HepG2 (cell line): Measurements from ENCODE around the gene ESPNL. TPM values are rescaled to one million over a fixed set of nuclear protein-coding genes. Genes with fewer than 3 reads are reported as not detected.

ENCODE experiments used
- ATAC-seq: fragments of 200-7000 bp; cut with Tn5 transposase; 3 replicates; pipeline ENCODE4 v1.9.1; 2020; ENCODE audit warnings: mild to moderate bottlenecking, moderate library complexity
- BruUV-seq: library from RNA; stranded (reverse); fragments of 400-500 nt; replicated peaks from 2 replicates; lab custom pipeline; 2021; lab: Mats Ljungman, UMichigan
- CTCF ChIA-PET: fragments of 300-600 bp; formaldehyde crosslinking; extraction: SDS; loops from one replicate; lab custom pipeline; 2021; ENCODE audit warnings: low total read pairs, inconsistent platforms, low intra/inter-chr PET ratio; lab: Yijun Ruan, JAX
- POLR2A ChIA-PET: fragments of 350-600 bp; sonication (Branson Sonifier 250); formaldehyde crosslinking; loops from one replicate; lab custom pipeline; 2020; ENCODE audit warnings: antibody characterized with exemption, inconsistent platforms; lab: Yijun Ruan, JAX
- DNase-seq: peaks from one replicate; pipeline ENCODE4 v3.0.0-alpha.2; 2015; ENCODE audit warnings: low spot score
- FAIRE-seq: peaks from 3 replicates; lab custom pipeline; 2011; peaks lifted over from hg19 to GRCh38; lab: Jason Lieb, UNC
- H2AFZ ChIP-seq: one replicate; pipeline ENCODE4 v1.6.1; 2011; ENCODE audit warnings: low read length, inconsistent platforms
- H3K27ac ChIP-seq: fragments of 300-600 bp; 3 replicates; pipeline ENCODE4 v1.8.0; 2011; ENCODE audit warnings: mixed run types, mild to moderate bottlenecking, mixed read lengths, low read length, inconsistent platforms; ENCODE audit not compliant: insufficient read depth; ENCODE audit errors: extremely low read length
- H3K27me3 ChIP-seq, 2 experiments: fragments of 200-600 bp in 1 of 2; 2 replicates in 1 of 2; 3 replicates in 1 of 2; pipeline versions ENCODE4 v1.6.0 to v1.8.0; 2011; ENCODE audit warnings: low read length in 2 of 2, mild to moderate bottlenecking in 2 of 2, moderate library complexity in 2 of 2, inconsistent platforms in 1 of 2; ENCODE audit not compliant: insufficient read depth in 2 of 2, control insufficient read depth in 1 of 2
- H3K36me3 ChIP-seq, 2 experiments: fragments of 200-600 bp in 1 of 2; replicated peaks in 1 of 2; 2 replicates in 1 of 2; 3 replicates in 1 of 2; pipeline versions ENCODE4 v1.5.1 to v1.8.0; 2011; ENCODE audit warnings: low read length in 2 of 2, inconsistent platforms in 1 of 2; ENCODE audit not compliant: insufficient read depth in 2 of 2, control insufficient read depth in 1 of 2
- H3K4me1 ChIP-seq: 2 replicates; pipeline ENCODE4 v1.5.1; 2012; ENCODE audit warnings: low read length, inconsistent platforms; ENCODE audit not compliant: insufficient read depth
- H3K4me2 ChIP-seq: 2 replicates; pipeline ENCODE4 v1.6.0; 2011; ENCODE audit warnings: low read depth, low read length, inconsistent platforms
- H3K4me3 ChIP-seq, 3 experiments: fragments of 200-600 bp in 1 of 3; sonication (generic), shearing (Covaris generic) in 1 of 3; replicated peaks in 1 of 3; 2 replicates each; pipeline ENCODE4 v1.5.1; 2011 to 2016; ENCODE audit warnings: low read length in 3 of 3, inconsistent platforms in 2 of 3, low read depth in 2 of 3, mild to moderate bottlenecking in 2 of 3, control low read depth in 1 of 3, mixed read lengths in 1 of 3; ENCODE audit not compliant: insufficient read depth in 1 of 3
- H3K79me2 ChIP-seq: one replicate; pipeline ENCODE4 v1.6.1; 2011; ENCODE audit warnings: low read length, inconsistent platforms; ENCODE audit not compliant: insufficient read depth
- H3K9ac ChIP-seq: 2 replicates; pipeline ENCODE4 v1.6.0; 2011; ENCODE audit warnings: mild to moderate bottlenecking, low read depth, low read length, inconsistent platforms; ENCODE audit not compliant: insufficient read depth
- H3K9me3 ChIP-seq: 2 replicates; pipeline ENCODE4 v1.5.1; 2012; ENCODE audit warnings: mild to moderate bottlenecking, low read length
- H4K20me1 ChIP-seq: 2 replicates; pipeline ENCODE4 v1.6.0; 2011; ENCODE audit warnings: inconsistent platforms, mild to moderate bottlenecking, low read length, moderate library complexity; ENCODE audit not compliant: insufficient read depth
- ATF6 ChIP-seq: sonication (generic); formaldehyde crosslinking; conservative IDR thresholded peaks from 2 replicates; pipeline ENCODE4 v1.4.0; 2020; ENCODE audit warnings: missing genetic modification reagents
- FOSL2 ChIP-seq: sonication (generic); formaldehyde crosslinking; IDR thresholded peaks from 2 replicates; pipeline ENCODE4 v1.4.0; 2020; ENCODE audit warnings: missing genetic modification reagents
- GABPA ChIP-seq, 2 experiments: IDR thresholded peaks; 2 replicates each; pipeline ENCODE4 v1.6.1; 2011 to 2016; ENCODE audit warnings: low read depth in 2 of 2, low read length in 1 of 2, missing biosample characterization in 1 of 2, missing genetic modification characterization in 1 of 2
- GTF3A ChIP-seq: sonication (generic); formaldehyde crosslinking; conservative IDR thresholded peaks from 2 replicates; pipeline ENCODE4 v1.4.0; 2020; ENCODE audit warnings: mild to moderate bottlenecking, missing genetic modification reagents
- NFKBIZ ChIP-seq: IDR thresholded peaks from 2 replicates; pipeline ENCODE4 v1.6.1; 2018; ENCODE audit warnings: missing genetic modification reagents, missing compliant biosample characterization
- PLRG1 ChIP-seq: fragments of 450-650 bp; conservative IDR thresholded peaks from 2 replicates; pipeline ENCODE4 v1.6.1; 2016
- PLSCR1 ChIP-seq: sonication (generic); formaldehyde crosslinking; IDR thresholded peaks from 2 replicates; pipeline ENCODE4 v1.5.0; 2020; ENCODE audit warnings: missing genetic modification reagents, mild to moderate bottlenecking, borderline replicate concordance
- PRDM15 ChIP-seq: sonication (generic); formaldehyde crosslinking; IDR thresholded peaks from 2 replicates; pipeline ENCODE4 v1.4.0; 2020; ENCODE audit warnings: missing genetic modification reagents
- RXRA ChIP-seq: sonication (generic); formaldehyde crosslinking; IDR thresholded peaks from 2 replicates; pipeline ENCODE4 v1.5.1; 2020; ENCODE audit warnings: missing genetic modification reagents
- SRSF4 ChIP-seq: fragments of 200-400 bp; formaldehyde crosslinking; IDR thresholded peaks from one replicate; pipeline ENCODE4 v1.6.1; 2018; ENCODE audit warnings: mild to moderate bottlenecking, low read depth, low read length, moderate library complexity; ENCODE audit not compliant: poor library complexity, severe bottlenecking
- U2AF1 ChIP-seq: fragments of 200-400 bp; formaldehyde crosslinking; optimal IDR thresholded peaks from 2 replicates; pipeline ENCODE3; 2017; ENCODE audit warnings: mild to moderate bottlenecking, low read depth, low read length
- ZBTB21 ChIP-seq: sonication (generic); formaldehyde crosslinking; IDR thresholded peaks from 2 replicates; pipeline ENCODE4 v1.4.0; 2020; ENCODE audit warnings: missing genetic modification reagents
- ZNF253 ChIP-seq: sonication (generic); formaldehyde crosslinking; IDR thresholded peaks from 2 replicates; pipeline ENCODE4 v1.8.0; 2022; ENCODE audit warnings: mild to moderate bottlenecking, missing genetic modification reagents, borderline replicate concordance
- ZNF564 ChIP-seq: sonication (generic); formaldehyde crosslinking; IDR thresholded peaks from 2 replicates; pipeline ENCODE4 v1.8.1; 2023; ENCODE audit warnings: mild to moderate bottlenecking, missing genetic modification reagents
- ZNF660 ChIP-seq: sonication (generic); formaldehyde crosslinking; IDR thresholded peaks from 2 replicates; pipeline ENCODE4 v1.5.1; 2020; ENCODE audit warnings: mild to moderate bottlenecking, low read depth, missing genetic modification reagents, borderline replicate concordance
- ZNF724P ChIP-seq: sonication (generic); formaldehyde crosslinking; IDR thresholded peaks from 2 replicates; pipeline ENCODE4 v1.8.0; 2022; ENCODE audit warnings: missing genetic modification reagents, borderline replicate concordance
- ZNF850 ChIP-seq: sonication (generic); formaldehyde crosslinking; conservative IDR thresholded peaks from 2 replicates; pipeline ENCODE4 v1.9.0; 2021; ENCODE audit warnings: mild to moderate bottlenecking, missing genetic modification reagents
- ZSCAN22 ChIP-seq: sonication (generic); formaldehyde crosslinking; IDR thresholded peaks from 2 replicates; pipeline ENCODE4 v1.4.0; 2020; ENCODE audit warnings: mild to moderate bottlenecking, missing genetic modification reagents
- WGBS: methylation state at CpG from one replicate; pipeline ENCODE4 v1.1.6; 2017; ENCODE audit warnings: low lambda C conversion rate; 5-methylcytosine and 5-hydroxymethylcytosine counted together
- in situ Hi-C: cut with HindIII; loops from 2 replicates; pipeline ENCODE4 v1.10.0; 2017; ENCODE audit warnings: low pct_unique_long_range_greater_than_20kb; ENCODE audit not compliant: extremely low pct_ligation_motif_present
- intact Hi-C: fragments of 100-400 bp; cut with micrococcal nuclease; formaldehyde crosslinking; loops from one replicate; pipeline ENCODE4 v1.10.0; 2022; ENCODE audit not compliant: unreplicated experiment
- polyA plus RNA-seq, 8 experiments: library from polyadenylated mRNA; depleted of rRNA in 3 of 8; stranded (reverse) in 7 of 8; unstranded in 1 of 8; fragments of >200 nt; fragmentation: Illumina TruSeq in 4 of 8; extraction: Trizol in 4 of 8; gene quantifications; 2 replicates each; pipeline versions ENCODE4 v1.2.1 to v1.2.3, GENCODE V29; 2011 to 2016; ENCODE audit warnings: low read depth in 4 of 8, missing spikeins in 1 of 8, mixed read lengths in 1 of 8; ENCODE audit not compliant: insufficient read depth in 1 of 8
- total RNA-seq, 5 experiments: library from RNA; depleted of rRNA; stranded (reverse); fragments of >200 nt; fragmentation: Illumina TruSeq; extraction: Trizol; gene quantifications; 2 replicates each; pipeline ENCODE4 v1.2.3, GENCODE V29; 2016; ENCODE audit warnings: low read depth in 1 of 5

The ESPNL gene
- total and polyA plus RNA-seq, 2 of the 13 experiments (the other 11 are each of a cell fraction or from before 2014, with no cell fraction given), result 0.45 to 0.80 TPM

GRCh38 chr2:238102865-238103264, 2.7 kb downstream of the ESPNL start:
- ATAC-seq (no peak), FAIRE-seq (no peak), DNase-seq (no peak)
- intact Hi-C loops, result no loop called here
- 51% methylated on average over 10 of the region's 10 CpGs for WGBS
- Histone ChIP-seq H3K79me2 (no peaks in the 10 kb centered on the region), H3K27ac (no peak overlapping the region), H3K36me3 (no peaks in the 10 kb centered on the region), H4K20me1 (no peaks in the 10 kb centered on the region), H3K4me1 (peaks cover 40% of the 10 kb centered on the region), H2AFZ (no peak overlapping the region), H3K4me3 (no peak overlapping the region), H3K9ac (no peak overlapping the region), H3K4me2 (no peak overlapping the region), H3K27me3 (peaks cover 7 to 46% of the 10 kb centered on the region in 2 experiments), H3K9me3 (no peaks in the 10 kb centered on the region)
- POLR2A ChIA-PET, result interaction anchor here (1.3 kb wide), 2 partner anchors 42 kb away, joined by 3 to 4 read pairs; partner anchors contain the start of gene SCLY
- in situ Hi-C loops, result no loop called here
- CTCF ChIA-PET, result no interaction called here
- BruUV-seq, result no TSS peak
- TF ChIP-seq PRDM15 (CRISPR knock-in tag) (no peak), NFKBIZ (CRISPR knock-in tag) (no peak), ATF6 (CRISPR knock-in tag) (no peak), RXRA (CRISPR knock-in tag) (no peak), SRSF4 (no peak), ZNF850 (CRISPR knock-in tag) (no peak), GTF3A (CRISPR knock-in tag) (no peak), PLRG1 (no peak), ZNF660 (CRISPR knock-in tag) (no peak), U2AF1 (no peak), PLSCR1 (CRISPR knock-in tag) (no peak), ZBTB21 (CRISPR knock-in tag) (no peak), ZNF724P (no peak), ZNF564 (CRISPR knock-in tag) (no peak), GABPA (IDR thresholded peaks at IDR 0.05; ENCODE audit: low read depth, low read length) (no peak), GABPA (CRISPR knock-in tag; IDR thresholded peaks at IDR 0.05; ENCODE audit: low read depth) (no peak), ZSCAN22 (CRISPR knock-in tag) (no peak), FOSL2 (no peak), ZNF253 (CRISPR knock-in tag) (no peak)
